CD14-positive monocyte (primary cell): ENCODE data around the gene NR1I3. TPM values are rescaled to one million over a fixed set of nuclear protein-coding genes. Genes with fewer than 3 reads are reported as not detected.

Source experiments
- DNase-seq, 3 donors: peaks; one replicate each; pipeline ENCODE4 v3.0.0-alpha.2; 2011 to 2022
- H2AFZ ChIP-seq: 2 replicates; pipeline ENCODE4 v1.6.0; 2012; ENCODE audit warnings: mild to moderate bottlenecking, low read depth, low read length, inconsistent platforms; ENCODE audit not compliant: insufficient read depth, poor library complexity, severe bottlenecking
- H3K27ac ChIP-seq, 2 donors: 1 replicate in 1 of 2; 2 replicates in 1 of 2; pipeline ENCODE4 v1.5.1; 2012 to 2013; ENCODE audit warnings: low read length in 2 of 2, control low read depth in 1 of 2, inconsistent platforms in 1 of 2, low read depth in 1 of 2, mild to moderate bottlenecking in 1 of 2
- H3K27me3 ChIP-seq, 2 donors: one replicate each; pipeline versions ENCODE4 v1.6.0 to v1.6.1; 2011 to 2013; ENCODE audit warnings: low read length in 2 of 2; ENCODE audit not compliant: control insufficient read depth in 2 of 2, insufficient read depth in 2 of 2
- H3K36me3 ChIP-seq, 2 donors: replicated peaks in 1 of 2; 1 replicate in 1 of 2; 2 replicates in 1 of 2; pipeline versions ENCODE4 v1.5.1 to v1.6.1; 2012 to 2013; ENCODE audit warnings: low read length in 2 of 2, control low read depth in 1 of 2, inconsistent platforms in 1 of 2, mild to moderate bottlenecking in 1 of 2; ENCODE audit not compliant: insufficient read depth in 2 of 2, control insufficient read depth in 1 of 2
- H3K4me1 ChIP-seq, 2 donors: 1 replicate in 1 of 2; 2 replicates in 1 of 2; pipeline versions ENCODE4 v1.5.1 to v1.6.1; 2012 to 2013; ENCODE audit warnings: low read length in 2 of 2, control low read depth in 1 of 2, inconsistent platforms in 1 of 2, mild to moderate bottlenecking in 1 of 2, moderate library complexity in 1 of 2; ENCODE audit not compliant: insufficient read depth in 2 of 2, control insufficient read depth in 1 of 2
- H3K4me2 ChIP-seq: replicated peaks from 2 replicates; pipeline ENCODE3; 2012; ENCODE audit warnings: low read length, moderate library complexity, mild to moderate bottlenecking; ENCODE audit not compliant: poor library complexity, severe bottlenecking; ENCODE audit errors: extremely low read depth
- H3K4me3 ChIP-seq, 3 experiments: fragments of 200-600 bp in 1 of 3; sonication (generic) in 1 of 3; replicated peaks in 1 of 3; 1 replicate in 2 of 3; 2 replicates in 1 of 3; pipeline ENCODE4 v1.5.1; 2011 to 2013; ENCODE audit warnings: low read length in 3 of 3, mild to moderate bottlenecking in 3 of 3, control low read depth in 2 of 3, low read depth in 2 of 3, inconsistent platforms in 1 of 3, moderate library complexity in 1 of 3
- H3K79me2 ChIP-seq: 2 replicates; pipeline ENCODE4 v1.6.0; 2012; ENCODE audit warnings: mild to moderate bottlenecking, control low read depth, inconsistent platforms, low read length, moderate library complexity; ENCODE audit not compliant: insufficient read depth
- H3K9ac ChIP-seq: 2 replicates; pipeline ENCODE4 v1.6.0; 2017; ENCODE audit warnings: low read length, mild to moderate bottlenecking; ENCODE audit not compliant: insufficient read depth, poor library complexity, severe bottlenecking
- H3K9me3 ChIP-seq, 2 donors: replicated peaks in 1 of 2; 1 replicate in 1 of 2; 2 replicates in 1 of 2; pipeline versions ENCODE4 v1.5.1 to v1.6.1; 2012 to 2013; ENCODE audit warnings: low read length in 2 of 2, control low read depth in 1 of 2; ENCODE audit not compliant: control insufficient read depth in 1 of 2, insufficient read depth in 1 of 2
- H4K20me1 ChIP-seq: 2 replicates; pipeline ENCODE4 v1.6.0; 2012; ENCODE audit warnings: mild to moderate bottlenecking, low read length, control low read depth, moderate library complexity; ENCODE audit not compliant: insufficient read depth
- H3K27ac Mint-ChIP-seq, 7 donors: one replicate each; pipeline ENCODE4 v1.8.0; 2020; ENCODE audit warnings: mild to moderate bottlenecking in 7 of 7, mixed read lengths in 7 of 7, moderate library complexity in 6 of 7, inconsistent platforms in 2 of 7
- H3K27me3 Mint-ChIP-seq, 3 donors: one replicate each; pipeline ENCODE4 v1.8.0; 2021 to 2022; ENCODE audit warnings: low read depth in 3 of 3, mild to moderate bottlenecking in 3 of 3, mixed read lengths in 3 of 3, moderate library complexity in 3 of 3, inconsistent platforms in 1 of 3
- H3K36me3 Mint-ChIP-seq, 2 donors: one replicate each; pipeline ENCODE4 v1.8.0; 2020; ENCODE audit warnings: mixed read lengths in 2 of 2, inconsistent platforms in 1 of 2, mild to moderate bottlenecking in 1 of 2
- H3K4me1 Mint-ChIP-seq: one replicate; pipeline ENCODE4 v1.8.0; 2020; ENCODE audit warnings: mild to moderate bottlenecking, mixed read lengths
- H3K4me3 Mint-ChIP-seq, 2 donors: one replicate each; pipeline ENCODE4 v1.8.0; 2020; ENCODE audit warnings: mild to moderate bottlenecking in 2 of 2, mixed read lengths in 2 of 2, moderate library complexity in 1 of 2
- H3K9me3 Mint-ChIP-seq, 7 donors: one replicate each; pipeline ENCODE4 v1.8.0; 2020 to 2022; ENCODE audit warnings: mixed read lengths in 7 of 7, mild to moderate bottlenecking in 6 of 7, moderate library complexity in 6 of 7, inconsistent platforms in 2 of 7
- WGBS: methylation state at CpG from one replicate; pipeline ENCODE4 v1.1.5; 2013; ENCODE audit warnings: missing lambda C conversion rate; ENCODE audit not compliant: insufficient coverage; 5-methylcytosine and 5-hydroxymethylcytosine counted together
- intact Hi-C, 2 donors: fragments of 100-400 bp; cut with micrococcal nuclease; formaldehyde crosslinking; loops; one replicate each; pipeline versions ENCODE4 v1.15.0 to v1.15.1; 2023
- polyA plus RNA-seq, 3 donors: library from polyadenylated mRNA; depleted of rRNA in 1 of 3; unstranded in 2 of 3; stranded (reverse) in 1 of 3; fragments of 300-500 nt in 2 of 3; fragments of >200 nt in 1 of 3; fragmentation: Illumina TruSeq in 2 of 3; gene quantifications; 1 replicate in 2 of 3; 2 replicates in 1 of 3; pipeline ENCODE4 v1.2.3, GENCODE V29; 2012 to 2021
- TF ChIP-seq, protein P1 (sequence below): fragments of 200-600 bp; IDR thresholded peaks from one replicate; pipeline ENCODE4 v1.8.0; 2022; ENCODE audit warnings: antibody characterized with exemption, mild to moderate bottlenecking

NR1I3 gene
- polyA plus RNA-seq, 3 donors = not detected

DNA sequence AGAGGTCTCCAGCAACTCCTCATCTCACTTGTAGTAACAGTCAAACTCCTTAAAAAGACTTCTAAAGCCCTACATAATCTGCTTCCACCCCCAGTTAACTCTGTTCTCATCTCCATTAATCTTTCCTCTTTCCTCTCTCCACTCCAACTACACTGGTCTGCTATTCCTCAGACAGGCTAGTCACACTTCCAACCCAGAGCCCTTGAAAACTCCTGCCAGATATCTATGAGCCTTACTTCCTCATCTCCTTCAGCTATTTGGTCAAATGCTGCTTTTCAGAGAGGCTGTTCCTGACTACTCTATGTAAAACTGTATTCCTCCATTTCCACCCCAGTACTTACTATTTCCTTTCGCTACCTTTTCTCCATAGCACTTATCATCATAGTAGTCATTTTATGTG is 45.0 kb upstream of the NR1I3 start:
- H3K27me3 ChIP-seq = no peaks in the 10 kb centered on the region
- H3K36me3 ChIP-seq = no peaks in the 10 kb centered on the region
- H3K4me3 Mint-ChIP-seq = no peak overlapping the region
- TF ChIP-seq, protein P1, sequence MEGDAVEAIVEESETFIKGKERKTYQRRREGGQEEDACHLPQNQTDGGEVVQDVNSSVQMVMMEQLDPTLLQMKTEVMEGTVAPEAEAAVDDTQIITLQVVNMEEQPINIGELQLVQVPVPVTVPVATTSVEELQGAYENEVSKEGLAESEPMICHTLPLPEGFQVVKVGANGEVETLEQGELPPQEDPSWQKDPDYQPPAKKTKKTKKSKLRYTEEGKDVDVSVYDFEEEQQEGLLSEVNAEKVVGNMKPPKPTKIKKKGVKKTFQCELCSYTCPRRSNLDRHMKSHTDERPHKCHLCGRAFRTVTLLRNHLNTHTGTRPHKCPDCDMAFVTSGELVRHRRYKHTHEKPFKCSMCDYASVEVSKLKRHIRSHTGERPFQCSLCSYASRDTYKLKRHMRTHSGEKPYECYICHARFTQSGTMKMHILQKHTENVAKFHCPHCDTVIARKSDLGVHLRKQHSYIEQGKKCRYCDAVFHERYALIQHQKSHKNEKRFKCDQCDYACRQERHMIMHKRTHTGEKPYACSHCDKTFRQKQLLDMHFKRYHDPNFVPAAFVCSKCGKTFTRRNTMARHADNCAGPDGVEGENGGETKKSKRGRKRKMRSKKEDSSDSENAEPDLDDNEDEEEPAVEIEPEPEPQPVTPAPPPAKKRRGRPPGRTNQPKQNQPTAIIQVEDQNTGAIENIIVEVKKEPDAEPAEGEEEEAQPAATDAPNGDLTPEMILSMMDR = no peak
- H3K27ac ChIP-seq = no peak overlapping the region
- no peak overlapping the region for H3K27ac Mint-ChIP-seq
- no peak overlapping the region for H3K9ac ChIP-seq
- peaks cover 6% of the 10 kb centered on the region for H3K4me1 Mint-ChIP-seq
- no CpG with 5 or more reads among the region's 1 CpG for WGBS
- no peak overlapping the region for H3K4me3 ChIP-seq
- H3K4me1 ChIP-seq = no peaks in the 10 kb centered on the region
- H3K27me3 Mint-ChIP-seq = peaks cover 6 to 9% (median 9%) of the 10 kb centered on the region in 3 donors
- H3K9me3 Mint-ChIP-seq = peaks cover 0 to 2% (median 0%) of the 10 kb centered on the region in 7 donors
- no peaks in the 10 kb centered on the region for H4K20me1 ChIP-seq
- no peak overlapping the region for H3K4me2 ChIP-seq
- H3K79me2 ChIP-seq = no peaks in the 10 kb centered on the region
- no peaks in the 10 kb centered on the region for H3K9me3 ChIP-seq
- intact Hi-C loops = no loop called here
- H2AFZ ChIP-seq = no peak overlapping the region
- no peaks in the 10 kb centered on the region for H3K36me3 Mint-ChIP-seq
- no peak for DNase-seq

DNA sequence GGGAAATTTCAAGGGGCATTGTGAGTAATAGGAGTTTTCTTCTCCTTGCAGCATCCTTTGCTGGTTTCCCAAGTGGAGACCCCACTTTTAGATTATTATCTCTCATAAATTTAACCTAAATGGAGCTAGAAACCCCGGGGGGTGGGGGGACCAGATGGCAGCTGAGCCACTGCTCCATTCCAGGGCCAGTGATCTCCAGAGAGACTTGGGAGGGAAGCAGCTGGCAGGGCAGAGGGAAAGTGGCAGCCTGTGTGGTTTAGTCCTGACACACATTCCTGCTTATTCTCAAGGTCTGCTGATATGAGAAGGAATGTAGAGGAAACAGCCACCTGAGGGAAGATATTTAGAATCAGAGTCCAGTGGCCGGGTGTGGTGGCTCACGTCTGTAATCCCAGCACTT is 36.9 kb upstream of the NR1I3 start:
- Mint-ChIP-seq H3K9me3 (peaks cover 0 to 3% (median 0%) of the 10 kb centered on the region in 7 donors), H3K36me3 (no peaks in the 10 kb centered on the region), H3K27me3 (peaks cover 5 to 16% (median 13%) of the 10 kb centered on the region in 3 donors), H3K27ac (peak overlapping the region in 1 of 7 donors; percentile 49), H3K4me1 (no peaks in the 10 kb centered on the region), H3K4me3 (no peak overlapping the region)
- H3K9ac ChIP-seq = no peak overlapping the region
- no peak overlapping the region for H2AFZ ChIP-seq
- no peaks in the 10 kb centered on the region for H3K27me3 ChIP-seq
- no peak overlapping the region for H3K27ac ChIP-seq
- no peaks in the 10 kb centered on the region for H3K9me3 ChIP-seq
- H3K36me3 ChIP-seq = no peaks in the 10 kb centered on the region
- H3K4me2 ChIP-seq = no peak overlapping the region
- no peaks in the 10 kb centered on the region for H3K79me2 ChIP-seq
- H3K4me3 ChIP-seq = no peak overlapping the region
- H3K4me1 ChIP-seq = no peaks in the 10 kb centered on the region
- TF ChIP-seq, protein P1 = no peak
- intact Hi-C loops = no loop called here
- WGBS = no CpG with 5 or more reads among the region's 3 CpGs
- DNase-seq = no peak
- no peaks in the 10 kb centered on the region for H4K20me1 ChIP-seq
